Karpas-422 (cell line): ENCODE results near the gene KIF6. TPM values are rescaled to one million over a fixed set of nuclear protein-coding genes. Genes with fewer than 3 reads are reported as not detected.

Source experiments
- DNase-seq: peaks from one replicate; pipeline ENCODE4 v3.0.0-alpha.2; 2015
- H2AFZ ChIP-seq: fragments of 200-600 bp; sonication (generic); 2 replicates; pipeline ENCODE4 v1.6.1; 2014; ENCODE audit warnings: antibody characterized with exemption, low read length, mixed read lengths
- H3K27ac ChIP-seq: fragments of 200-600 bp; sonication (generic); 2 replicates; pipeline ENCODE4 v1.5.1; 2014; ENCODE audit warnings: mild to moderate bottlenecking, low read length, moderate library complexity
- H3K27me3 ChIP-seq: fragments of 200-600 bp; sonication (generic); 2 replicates; pipeline ENCODE4 v1.6.1; 2014; ENCODE audit warnings: low read length, mixed read lengths
- H3K36me3 ChIP-seq: fragments of 200-600 bp; sonication (generic); 2 replicates; pipeline ENCODE4 v1.6.1; 2014; ENCODE audit warnings: low read length, mixed read lengths; ENCODE audit not compliant: insufficient read depth
- H3K4me1 ChIP-seq: fragments of 200-600 bp; sonication (generic); 2 replicates; pipeline ENCODE4 v1.6.1; 2014; ENCODE audit warnings: mild to moderate bottlenecking, low read length, mixed read lengths
- H3K4me2 ChIP-seq: fragments of 200-600 bp; sonication (generic); 2 replicates; pipeline ENCODE4 v1.6.1; 2014; ENCODE audit warnings: low read length, low read depth, mild to moderate bottlenecking; ENCODE audit not compliant: poor library complexity, severe bottlenecking
- H3K4me3 ChIP-seq: fragments of 200-600 bp; sonication (generic); 2 replicates; pipeline ENCODE4 v1.5.1; 2014; ENCODE audit warnings: mild to moderate bottlenecking, antibody characterized with exemption, low read length, mixed read lengths
- H3K79me2 ChIP-seq: fragments of 200-600 bp; sonication (generic); 2 replicates; pipeline ENCODE4 v1.6.1; 2014; ENCODE audit warnings: mild to moderate bottlenecking, low read length, mixed read lengths
- H3K9ac ChIP-seq: fragments of 200-600 bp; sonication (generic); 2 replicates; pipeline ENCODE4 v1.6.0; 2014; ENCODE audit warnings: low read length
- H3K9me2 ChIP-seq: fragments of 200-600 bp; sonication (generic), shearing (Covaris generic); replicated peaks from 2 replicates; pipeline ENCODE4 v1.6.0; 2014; ENCODE audit warnings: mild to moderate bottlenecking, low read length, moderate library complexity; ENCODE audit not compliant: insufficient read depth
- H3K9me3 ChIP-seq: fragments of 300-700, 200-600 bp; sonication (generic); 2 replicates; pipeline ENCODE4 v1.6.1; 2014; ENCODE audit warnings: low read length, mixed read lengths
- H4K20me1 ChIP-seq: fragments of 200-600 bp; sonication (generic); 2 replicates; pipeline ENCODE4 v1.6.1; 2014; ENCODE audit warnings: mild to moderate bottlenecking, antibody characterized with exemption, low read length, low read depth; ENCODE audit not compliant: insufficient read depth
- small RNA-seq: library from RNA; depleted of rRNA; stranded (forward); fragments of <200 nt; gene quantifications from one replicate; pipeline ENCODE3, GENCODE V24; 2014
- total RNA-seq: library from RNA; depleted of rRNA; stranded (reverse); fragments of >200 nt; shearing (Covaris generic); gene quantifications from 2 replicates; pipeline ENCODE4 v1.2.3, GENCODE V29; 2014; ENCODE audit warnings: low replicate concordance; rRNA removed

The KIF6 gene
- total RNA-seq, 1 experiment from 2014 or later, result not detected

DNA sequence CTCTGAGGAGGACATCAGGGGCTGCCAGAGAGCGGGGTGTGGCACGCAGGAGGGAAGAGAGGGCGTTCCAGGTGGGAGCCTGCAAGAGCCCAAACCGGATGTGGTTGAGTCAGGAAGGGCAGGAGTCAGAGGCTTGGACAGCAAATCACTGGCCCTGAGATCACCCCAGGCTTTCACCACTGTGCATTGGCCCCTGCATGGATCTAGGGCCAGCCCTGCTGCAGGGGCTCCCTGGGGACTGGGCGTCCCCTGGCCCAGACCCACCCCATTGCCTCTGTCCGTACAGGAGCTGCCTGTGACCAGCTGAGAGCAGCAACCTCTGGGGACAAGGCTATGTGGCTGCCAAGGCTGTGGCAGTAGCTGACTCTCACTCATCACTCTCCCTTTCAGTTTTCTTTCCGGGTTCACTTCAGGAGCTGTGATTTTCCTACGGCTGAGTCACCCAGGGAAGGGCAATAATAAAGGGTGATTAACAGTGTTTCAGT lies 444.9 kb downstream of the KIF6 start:
- Histone ChIP-seq H4K20me1 (no peaks in the 10 kb centered on the region), H3K27me3 (no peaks in the 10 kb centered on the region), H3K9ac (no peak overlapping the region), H3K27ac (no peak overlapping the region), H3K79me2 (no peaks in the 10 kb centered on the region), H2AFZ (no peak overlapping the region), H3K9me2 (no peaks in the 10 kb centered on the region), H3K4me3 (no peak overlapping the region), H3K9me3 (no peaks in the 10 kb centered on the region), H3K36me3 (no peaks in the 10 kb centered on the region), H3K4me2 (no peak overlapping the region), H3K4me1 (no peaks in the 10 kb centered on the region)
- DNase-seq, result no peak

Small RNA genes within 50 kb of the gene (small RNA-seq; reads per million reads assigned to genes)
- gene RNU1-54P, result not detected

Other genes starting within 250 kb of the KIF6 start
- not detected in 2 replicates for gene DAAM2, start 67.0 kb upstream of the KIF6 start, total RNA-seq
- gene MOCS1, start 209.1 kb upstream of the KIF6 start, total RNA-seq, result not detected in 2 replicates